Measurements from ENCODE around the gene CADM2. TPM values are rescaled to one million over a fixed set of nuclear protein-coding genes. Genes with fewer than 3 reads are reported as not detected.

The CADM2 gene
- total RNA-seq, 1 donor: not detected

- no peak overlapping the region for H3K4me3 ChIP-seq (ENCODE audit: insufficient read depth, low read length)
- no peak overlapping the region for H3K4me2 ChIP-seq (ENCODE audit: insufficient read depth, low read length)
- no peaks in the 10 kb centered on the region for H3K79me2 ChIP-seq (ENCODE audit: insufficient read depth, low read length)
Observed at GRCh38 chr3:85330071-85330470, 371.3 kb downstream of the CADM2 start.

GRCh38 chr3:85337895-85338294 is 379.1 kb downstream of the CADM2 start:
- H3K4me2 ChIP-seq (ENCODE audit: insufficient read depth, low read length): no peak overlapping the region
- no peak overlapping the region for H3K4me3 ChIP-seq (ENCODE audit: insufficient read depth, low read length)
- no peak overlapping the region for H3K27ac ChIP-seq (ENCODE audit: low read depth, low read length)
- H3K27me3 ChIP-seq (ENCODE audit: insufficient read depth, low read length): no peaks in the 10 kb centered on the region
- no peak overlapping the region for H2AFZ ChIP-seq (ENCODE audit: low read length)
- no peaks in the 10 kb centered on the region for H3K36me3 ChIP-seq (ENCODE audit: insufficient read depth, low read length)
- TF ChIP-seq CTCF (IDR thresholded peaks at IDR 0.05; ENCODE audit: extremely low read depth, low read depth, low read length): no peak
- H3K79me2 ChIP-seq (ENCODE audit: insufficient read depth, low read length): no peaks in the 10 kb centered on the region
- H3K9me3 ChIP-seq (ENCODE audit: low read depth, low read length): no peaks in the 10 kb centered on the region
- DNase-seq (ENCODE audit: insufficient read length, low spot score, missing footprints): no peak
- no peaks in the 10 kb centered on the region for H3K4me1 ChIP-seq (ENCODE audit: insufficient read depth, low read length)
- H4K20me1 ChIP-seq (ENCODE audit: insufficient read depth, low read length): no peaks in the 10 kb centered on the region

More at GRCh38 chr3:85330071-85330470, 371.3 kb downstream of the CADM2 start:
- H3K27me3 ChIP-seq (ENCODE audit: insufficient read depth, low read length): no peaks in the 10 kb centered on the region
- TF ChIP-seq CTCF (IDR thresholded peaks at IDR 0.05; ENCODE audit: extremely low read depth, low read depth, low read length): no peak
- H3K36me3 ChIP-seq (ENCODE audit: insufficient read depth, low read length): no peaks in the 10 kb centered on the region
- no peaks in the 10 kb centered on the region for H3K4me1 ChIP-seq (ENCODE audit: insufficient read depth, low read length)
- DNase-seq (ENCODE audit: insufficient read length, low spot score, missing footprints): no peak
- H3K9me3 ChIP-seq (ENCODE audit: low read depth, low read length): no peaks in the 10 kb centered on the region
- H2AFZ ChIP-seq (ENCODE audit: low read length): no peak overlapping the region
- H3K27ac ChIP-seq (ENCODE audit: low read depth, low read length): no peak overlapping the region
- H4K20me1 ChIP-seq (ENCODE audit: insufficient read depth, low read length): no peaks in the 10 kb centered on the region

- H3K9me3 ChIP-seq (ENCODE audit: low read depth, low read length): no peaks in the 10 kb centered on the region
- H3K36me3 ChIP-seq (ENCODE audit: insufficient read depth, low read length): no peaks in the 10 kb centered on the region
- H3K4me2 ChIP-seq (ENCODE audit: insufficient read depth, low read length): no peak overlapping the region
- no peak overlapping the region for H3K4me3 ChIP-seq (ENCODE audit: insufficient read depth, low read length)
- DNase-seq (ENCODE audit: insufficient read length, low spot score, missing footprints): no peak
- H2AFZ ChIP-seq (ENCODE audit: low read length): no peak overlapping the region
- no peaks in the 10 kb centered on the region for H3K79me2 ChIP-seq (ENCODE audit: insufficient read depth, low read length)
- no peaks in the 10 kb centered on the region for H4K20me1 ChIP-seq (ENCODE audit: insufficient read depth, low read length)
- H3K27ac ChIP-seq (ENCODE audit: low read depth, low read length): no peak overlapping the region
- no peaks in the 10 kb centered on the region for H3K27me3 ChIP-seq (ENCODE audit: insufficient read depth, low read length)
- no peak for TF ChIP-seq CTCF (IDR thresholded peaks at IDR 0.05; ENCODE audit: extremely low read depth, low read depth, low read length)
- no peaks in the 10 kb centered on the region for H3K4me1 ChIP-seq (ENCODE audit: insufficient read depth, low read length)
Observed at GRCh38 chr3:85342915-85343314, 384.1 kb downstream of the CADM2 start.

- no peak for DNase-seq (ENCODE audit: insufficient read length, low spot score, missing footprints)
- no peaks in the 10 kb centered on the region for H4K20me1 ChIP-seq (ENCODE audit: insufficient read depth, low read length)
- TF ChIP-seq CTCF (IDR thresholded peaks at IDR 0.05; ENCODE audit: extremely low read depth, low read depth, low read length): no peak
- no peak overlapping the region for H3K4me3 ChIP-seq (ENCODE audit: insufficient read depth, low read length)
- no peak overlapping the region for H3K27ac ChIP-seq (ENCODE audit: low read depth, low read length)
- H2AFZ ChIP-seq (ENCODE audit: low read length): no peak overlapping the region
- H3K4me1 ChIP-seq (ENCODE audit: insufficient read depth, low read length): no peaks in the 10 kb centered on the region
- no peaks in the 10 kb centered on the region for H3K27me3 ChIP-seq (ENCODE audit: insufficient read depth, low read length)
- no peaks in the 10 kb centered on the region for H3K79me2 ChIP-seq (ENCODE audit: insufficient read depth, low read length)
- no peaks in the 10 kb centered on the region for H3K9me3 ChIP-seq (ENCODE audit: low read depth, low read length)
- H3K36me3 ChIP-seq (ENCODE audit: insufficient read depth, low read length): no peaks in the 10 kb centered on the region
- H3K4me2 ChIP-seq (ENCODE audit: insufficient read depth, low read length): no peak overlapping the region
Observed at GRCh38 chr3:85355572-85355971, 396.8 kb downstream of the CADM2 start.

All from osteoblast (primary cell).